HEK293 (cell line): ENCODE data around the gene HNRNPL.
A peak's percentile ranks its signal among the peaks of the same experiment; 100 is the strongest.
"Not testable (repeated sequence)": the region's sequence is repeated elsewhere in the genome, so short reads cannot be mapped to it uniquely, and the experiment has no call there.

Source experiments
- CTCF ChIA-PET: fragments of 350-600 bp; formaldehyde crosslinking; extraction: SDS; loops from one replicate; lab custom pipeline; 2021; ENCODE audit warnings: antibody characterized with exemption; lab: Yijun Ruan, JAX
- POLR2A ChIA-PET: fragments of 300-600 bp; formaldehyde crosslinking; extraction: SDS; loops from one replicate; lab custom pipeline; 2020; ENCODE audit warnings: antibody characterized with exemption, inconsistent platforms; lab: Yijun Ruan, JAX
- H3K27ac ChIP-seq: fragments of 200-500 bp; sonication (Bioruptor generic); 2 replicates; pipeline ENCODE4 v1.5.1; 2014; ENCODE audit warnings: low read depth, low read length, control low read depth, inconsistent platforms; ENCODE audit errors: extremely low read depth
- H3K36me3 ChIP-seq, 2 experiments: fragments of 200-500 bp in 1 of 2; sonication (Bioruptor generic) in 1 of 2; 1 replicate in 1 of 2; 2 replicates in 1 of 2; pipeline ENCODE4 v1.5.1; 2014 to 2017; ENCODE audit warnings: inconsistent platforms in 2 of 2, low read length in 2 of 2; ENCODE audit not compliant: control insufficient read depth in 2 of 2, insufficient read depth in 1 of 2
- H3K4me1 ChIP-seq: fragments of 200-500 bp; sonication (Bioruptor generic); 2 replicates; pipeline ENCODE4 v1.5.1; 2014; ENCODE audit warnings: mild to moderate bottlenecking, low read length, inconsistent platforms; ENCODE audit not compliant: control insufficient read depth, insufficient read depth
- H3K4me3 ChIP-seq: 2 replicates; pipeline ENCODE4 v1.5.1; 2011; ENCODE audit warnings: low read depth, mild to moderate bottlenecking, control low read depth, low read length, moderate library complexity
- H3K9me3 ChIP-seq: fragments of 200-500 bp; sonication (Bioruptor generic); 2 replicates; pipeline ENCODE4 v1.5.1; 2014; ENCODE audit warnings: low read depth, low read length, inconsistent platforms; ENCODE audit not compliant: control insufficient read depth, insufficient read depth
- GLIS1 ChIP-seq: fragments of 450-650 bp; formaldehyde crosslinking; IDR thresholded peaks from 2 replicates; pipeline ENCODE4 v1.5.1; 2016; ENCODE audit warnings: missing biosample characterization, missing genetic modification characterization
- PRDM1 ChIP-seq: fragments of 450-650 bp; formaldehyde crosslinking; IDR thresholded peaks from 2 replicates; pipeline ENCODE4; 2016; ENCODE audit warnings: missing biosample characterization, missing genetic modification characterization
- TRIM28 ChIP-seq: IDR thresholded peaks from 2 replicates; pipeline ENCODE4 v1.6.1; 2011; ENCODE audit warnings: low read length, control low read depth, borderline replicate concordance
- WT1 ChIP-seq: fragments of 450-650 bp; formaldehyde crosslinking; IDR thresholded peaks from 2 replicates; pipeline ENCODE4 v1.5.1; 2016; ENCODE audit warnings: missing biosample characterization, missing genetic modification characterization
- ZIC2 ChIP-seq: fragments of 450-650 bp; formaldehyde crosslinking; IDR thresholded peaks from 2 replicates; pipeline ENCODE4 v1.5.1; 2016; ENCODE audit warnings: missing biosample characterization, missing genetic modification characterization
- ZNF10 ChIP-seq: fragments of 450-650 bp; formaldehyde crosslinking; IDR thresholded peaks from 2 replicates; pipeline ENCODE4 v1.5.1; 2017; ENCODE audit warnings: missing biosample characterization, missing genetic modification characterization
- ZNF146 ChIP-seq: fragments of 450-650 bp; formaldehyde crosslinking; IDR thresholded peaks from 2 replicates; pipeline ENCODE4 v1.5.1; 2016; ENCODE audit warnings: missing biosample characterization, missing genetic modification characterization
- ZNF211 ChIP-seq: fragments of 450-650 bp; formaldehyde crosslinking; IDR thresholded peaks from 2 replicates; pipeline ENCODE4 v1.5.1; 2016; ENCODE audit warnings: low read depth, missing biosample characterization, missing genetic modification characterization
- ZNF266 ChIP-seq: fragments of 450-650 bp; formaldehyde crosslinking; IDR thresholded peaks from 2 replicates; pipeline ENCODE4 v1.5.1; 2016; ENCODE audit warnings: missing biosample characterization, missing genetic modification characterization, low read depth
- ZNF350 ChIP-seq: fragments of 450-650 bp; formaldehyde crosslinking; IDR thresholded peaks from 2 replicates; pipeline ENCODE4 v1.5.0; 2017; ENCODE audit warnings: missing biosample characterization, mild to moderate bottlenecking, missing genetic modification characterization
- ZNF366 ChIP-seq: fragments of 450-650 bp; formaldehyde crosslinking; conservative IDR thresholded peaks from 2 replicates; pipeline ENCODE4 v1.5.1; 2016; ENCODE audit warnings: missing biosample characterization, missing genetic modification characterization
- ZNF426 ChIP-seq: fragments of 450-650 bp; formaldehyde crosslinking; IDR thresholded peaks from 2 replicates; pipeline ENCODE4 v1.5.1; 2017; ENCODE audit warnings: missing biosample characterization, missing genetic modification characterization, mild to moderate bottlenecking, inconsistent platforms, moderate library complexity
- ZNF624 ChIP-seq: fragments of 450-650 bp; formaldehyde crosslinking; IDR thresholded peaks from 2 replicates; pipeline ENCODE4 v1.5.1; 2017; ENCODE audit warnings: missing biosample characterization, missing genetic modification characterization
- ZNF791 ChIP-seq: fragments of 450-650 bp; formaldehyde crosslinking; IDR thresholded peaks from 2 replicates; pipeline ENCODE4 v1.5.1; 2016; ENCODE audit warnings: missing biosample characterization, missing genetic modification characterization
- ZNF792 ChIP-seq: fragments of 450-650 bp; formaldehyde crosslinking; IDR thresholded peaks from 2 replicates; pipeline ENCODE4 v1.5.1; 2016; ENCODE audit warnings: missing biosample characterization, missing genetic modification characterization
- TF ChIP-seq, protein P1 (sequence below): fragments of 450-650 bp; formaldehyde crosslinking; IDR thresholded peaks from 2 replicates; pipeline ENCODE4 v1.5.1; 2017; ENCODE audit warnings: missing biosample characterization, missing genetic modification characterization
- TF ChIP-seq, protein P2 (sequence below): fragments of 450-650 bp; formaldehyde crosslinking; IDR thresholded peaks from 2 replicates; pipeline ENCODE4 v1.5.1; 2016; ENCODE audit warnings: missing biosample characterization, missing genetic modification characterization
- TF ChIP-seq, protein P3 (sequence below): fragments of 450-650 bp; formaldehyde crosslinking; IDR thresholded peaks from 2 replicates; pipeline ENCODE4 v1.5.1; 2017; ENCODE audit warnings: missing biosample characterization, missing genetic modification characterization
- TF ChIP-seq, protein P4 (sequence below): fragments of 450-650 bp; formaldehyde crosslinking; IDR thresholded peaks from 2 replicates; pipeline ENCODE4 v1.5.1; 2016; ENCODE audit warnings: missing biosample characterization, missing genetic modification characterization

Gene HNRNPL

DNA sequence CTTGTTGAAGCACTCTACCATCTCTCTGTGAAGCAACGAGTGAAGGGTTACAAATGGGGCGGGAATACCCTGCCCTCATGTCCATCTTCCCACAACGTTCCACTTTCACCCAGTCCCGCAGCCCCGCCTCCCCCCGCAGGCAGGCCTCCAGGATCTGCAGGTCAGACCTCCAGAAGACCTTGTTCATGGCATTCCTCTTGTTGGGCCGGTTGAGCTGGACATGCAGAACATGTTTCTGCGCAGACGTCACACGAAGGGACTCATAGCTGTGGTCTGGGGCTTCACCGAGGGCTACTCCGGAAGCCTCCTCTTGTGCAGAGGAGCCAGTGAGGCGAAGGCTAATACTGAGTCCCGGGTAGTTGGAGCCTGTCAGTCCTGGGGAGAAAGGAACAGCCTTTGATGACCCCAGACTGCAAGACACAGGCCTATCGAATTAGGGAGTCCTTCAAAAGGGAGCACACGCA, 18.6 kb downstream of the HNRNPL start (continued):
- TF ChIP-seq ZNF146 (tag by site-specific recombination) (0 out of 2 replicates have a peak, but pooled peaks have one; percentile 6), ZNF211 (no peak), ZNF10 (tag by site-specific recombination) (no peak), ZNF792 (tag by site-specific recombination) (0 out of 2 replicates have a peak, but pooled peaks have one; percentile 75), ZNF791 (tag by site-specific recombination) (no peak)

DNA sequence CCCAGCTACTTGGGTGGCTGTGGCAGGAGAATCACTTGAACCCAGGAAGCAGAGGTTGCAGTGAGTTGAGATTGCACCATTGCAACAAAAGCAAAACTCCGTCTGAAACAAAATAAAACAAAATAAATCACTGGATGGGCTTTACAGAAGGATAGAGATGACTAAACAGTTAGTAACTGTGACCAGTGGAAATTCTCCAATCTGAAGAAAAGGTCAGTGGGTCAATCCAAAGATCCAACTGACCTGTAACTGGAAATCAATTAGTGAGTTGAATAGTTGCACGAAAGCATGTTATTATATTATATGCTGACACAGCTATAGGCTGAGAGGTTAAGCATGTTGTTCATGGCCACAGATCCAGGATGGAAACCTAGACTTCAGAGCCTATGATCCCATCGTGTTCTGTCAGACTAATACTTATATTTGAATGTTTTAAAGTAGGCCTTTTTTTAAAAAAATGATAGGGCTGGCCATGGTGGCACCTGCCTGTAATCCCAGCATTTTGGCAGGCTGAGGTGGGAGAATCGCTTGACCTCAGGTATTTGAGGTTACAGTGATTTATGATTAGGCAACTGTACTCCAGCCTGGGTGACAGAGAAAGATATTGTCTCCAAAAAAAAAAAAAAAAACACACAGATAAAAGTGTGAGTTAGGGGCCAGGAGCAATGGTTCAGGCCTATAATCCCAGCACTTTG, 19.6 kb downstream of the HNRNPL start:
- H3K27ac ChIP-seq, result no peak overlapping the region; the same call in 1 of the 2 replicates
- CTCF ChIA-PET, result interaction anchor here (0.6 to 2.1 kb wide), 4 partner anchors 16 to 351 kb away, joined by 3 to 9 read pairs (median 7); partner anchors contain the start of genes MRPS12 and SARS2
- no peak overlapping the region for H3K4me3 ChIP-seq

DNA sequence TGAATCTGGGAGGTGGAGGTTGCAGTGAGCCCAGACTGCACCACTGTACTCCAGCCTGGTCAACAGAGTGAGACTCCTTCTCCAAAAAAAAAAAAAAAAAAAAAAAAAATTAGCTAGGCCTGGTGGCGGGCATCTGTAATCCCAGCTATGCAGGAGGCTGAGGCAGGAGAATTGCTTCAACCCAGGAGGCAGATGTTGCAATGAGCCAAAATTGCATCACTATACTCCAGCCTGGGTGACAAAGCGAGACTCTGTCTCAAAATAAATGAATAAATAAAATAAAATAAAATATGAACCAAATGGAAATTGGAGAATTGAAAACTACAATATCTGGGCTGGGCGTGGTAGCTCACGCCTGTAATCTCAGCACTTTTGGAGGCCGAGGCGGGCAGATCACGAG, 20.6 kb downstream of the HNRNPL start:
- H3K4me3 ChIP-seq, H3K9me3 ChIP-seq, H3K27ac ChIP-seq: not testable (repeated sequence)
- H3K36me3 ChIP-seq, result peaks cover 30 to 37% of the 10 kb centered on the region in 2 experiments
- TF ChIP-seq ZIC2 (tag by site-specific recombination) (0 out of 2 replicates have a peak, but pooled peaks have one; percentile 9), GLIS1 (tag by site-specific recombination) (peak; percentile 71)
- peaks cover 19% of the 10 kb centered on the region for H3K4me1 ChIP-seq
- ChIA-PET CTCF (interaction anchor here (1.1 to 1.5 kb wide), 2 partner anchors 15 to 101 kb away, joined by 3 to 9 read pairs; partner anchors contain the start of genes MRPS12 and SARS2), POLR2A (interaction anchor here (0.6 to 7.4 kb wide), 3 partner anchors 18 to 604 kb away, joined by 5 to 159 read pairs (median 5); partner anchors contain the start of gene HNRNPL)

More for the DNA sequence above, 19.6 kb downstream of the HNRNPL start:
- no peak for TF ChIP-seq ZNF426
- no peak for TF ChIP-seq TRIM28
- TF ChIP-seq, protein P1, sequence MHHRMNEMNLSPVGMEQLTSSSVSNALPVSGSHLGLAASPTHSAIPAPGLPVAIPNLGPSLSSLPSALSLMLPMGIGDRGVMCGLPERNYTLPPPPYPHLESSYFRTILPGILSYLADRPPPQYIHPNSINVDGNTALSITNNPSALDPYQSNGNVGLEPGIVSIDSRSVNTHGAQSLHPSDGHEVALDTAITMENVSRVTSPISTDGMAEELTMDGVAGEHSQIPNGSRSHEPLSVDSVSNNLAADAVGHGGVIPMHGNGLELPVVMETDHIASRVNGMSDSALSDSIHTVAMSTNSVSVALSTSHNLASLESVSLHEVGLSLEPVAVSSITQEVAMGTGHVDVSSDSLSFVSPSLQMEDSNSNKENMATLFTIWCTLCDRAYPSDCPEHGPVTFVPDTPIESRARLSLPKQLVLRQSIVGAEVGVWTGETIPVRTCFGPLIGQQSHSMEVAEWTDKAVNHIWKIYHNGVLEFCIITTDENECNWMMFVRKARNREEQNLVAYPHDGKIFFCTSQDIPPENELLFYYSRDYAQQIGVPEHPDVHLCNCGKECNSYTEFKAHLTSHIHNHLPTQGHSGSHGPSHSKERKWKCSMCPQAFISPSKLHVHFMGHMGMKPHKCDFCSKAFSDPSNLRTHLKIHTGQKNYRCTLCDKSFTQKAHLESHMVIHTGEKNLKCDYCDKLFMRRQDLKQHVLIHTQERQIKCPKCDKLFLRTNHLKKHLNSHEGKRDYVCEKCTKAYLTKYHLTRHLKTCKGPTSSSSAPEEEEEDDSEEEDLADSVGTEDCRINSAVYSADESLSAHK (tag by site-specific recombination), result no peak
- no peak for TF ChIP-seq ZNF624 (tag by site-specific recombination)
- TF ChIP-seq, protein P2, sequence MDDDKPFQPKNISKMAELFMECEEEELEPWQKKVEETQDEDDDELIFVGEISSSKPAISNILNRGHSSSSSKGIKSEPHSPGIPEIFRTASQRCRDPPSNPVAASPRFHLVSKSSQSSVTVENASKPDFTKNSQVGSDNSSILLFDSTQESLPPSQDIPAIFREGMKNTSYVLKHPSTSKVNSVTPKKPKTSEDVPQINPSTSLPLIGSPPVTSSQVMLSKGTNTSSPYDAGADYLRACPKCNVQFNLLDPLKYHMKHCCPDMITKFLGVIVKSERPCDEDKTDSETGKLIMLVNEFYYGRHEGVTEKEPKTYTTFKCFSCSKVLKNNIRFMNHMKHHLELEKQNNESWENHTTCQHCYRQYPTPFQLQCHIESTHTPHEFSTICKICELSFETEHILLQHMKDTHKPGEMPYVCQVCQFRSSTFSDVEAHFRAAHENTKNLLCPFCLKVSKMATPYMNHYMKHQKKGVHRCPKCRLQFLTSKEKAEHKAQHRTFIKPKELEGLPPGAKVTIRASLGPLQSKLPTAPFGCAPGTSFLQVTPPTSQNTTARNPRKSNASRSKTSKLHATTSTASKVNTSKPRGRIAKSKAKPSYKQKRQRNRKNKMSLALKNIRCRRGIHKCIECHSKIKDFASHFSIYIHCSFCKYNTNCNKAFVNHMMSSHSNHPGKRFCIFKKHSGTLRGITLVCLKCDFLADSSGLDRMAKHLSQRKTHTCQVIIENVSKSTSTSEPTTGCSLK (tag by site-specific recombination), result no peak
- Histone ChIP-seq H3K4me1 (peaks cover 19% of the 10 kb centered on the region), H3K36me3 (peaks cover 30 to 42% of the 10 kb centered on the region in 2 experiments), H3K9me3 (no peaks in the 10 kb centered on the region)
- POLR2A ChIA-PET, result interaction anchor here (0.6 to 7.4 kb wide), 6 partner anchors 8 to 70 kb away, joined by 3 to 159 read pairs (median 6); partner anchors contain the start of genes HNRNPL, NFKBIB and SIRT2

DNA sequence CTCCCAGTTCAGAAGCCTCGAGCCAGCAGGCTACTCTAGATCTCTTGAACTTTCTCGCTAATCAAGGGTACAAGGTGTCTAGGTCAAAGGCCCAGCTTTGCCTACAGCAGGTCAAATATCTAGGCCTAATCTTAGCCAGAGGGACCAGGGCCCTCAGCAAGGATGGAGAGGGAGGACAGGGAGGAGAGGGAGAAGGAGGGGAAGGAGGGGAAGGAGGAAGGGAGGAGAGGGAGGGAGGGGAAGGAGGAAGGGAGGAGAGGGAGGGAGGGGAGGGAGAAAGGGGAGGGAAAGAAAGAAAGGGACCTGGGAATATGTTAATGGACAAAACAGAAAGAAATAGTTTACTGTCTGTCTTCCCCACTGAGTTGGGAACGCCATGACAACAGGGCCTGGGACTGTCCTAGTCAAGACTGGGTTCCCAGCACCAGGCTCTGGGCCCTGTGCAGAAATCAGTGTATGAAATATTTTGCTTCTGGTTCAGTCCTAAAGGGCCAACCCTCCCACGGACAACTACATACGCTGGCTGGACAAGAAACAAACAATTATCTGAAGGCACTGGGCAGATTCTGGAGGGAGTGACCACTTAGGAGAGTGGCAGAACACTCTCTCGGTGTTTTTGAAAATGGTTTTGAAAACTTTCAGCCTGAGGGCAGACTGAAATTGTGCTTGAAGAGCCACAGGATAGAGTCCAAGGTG, 22.8 kb downstream of the HNRNPL start:
- ChIA-PET CTCF (interaction anchor here (0.6 to 1.2 kb wide), 4 partner anchors 58 to 349 kb away, joined by 3 read pairs; no protein-coding TSS in a partner anchor), POLR2A (interaction anchor here (0.6 kb wide), 1 partner anchor 37 kb away, joined by 3 read pairs; no protein-coding TSS in a partner anchor)
- no peak overlapping the region for H3K4me3 ChIP-seq
- H3K27ac ChIP-seq, result no peak overlapping the region
- H3K9me3 ChIP-seq, result no peaks in the 10 kb centered on the region
- peaks cover 6% of the 10 kb centered on the region for H3K4me1 ChIP-seq
- H3K36me3 ChIP-seq, result peaks cover 39 to 40% of the 10 kb centered on the region in 2 experiments
- TF ChIP-seq, protein P3, sequence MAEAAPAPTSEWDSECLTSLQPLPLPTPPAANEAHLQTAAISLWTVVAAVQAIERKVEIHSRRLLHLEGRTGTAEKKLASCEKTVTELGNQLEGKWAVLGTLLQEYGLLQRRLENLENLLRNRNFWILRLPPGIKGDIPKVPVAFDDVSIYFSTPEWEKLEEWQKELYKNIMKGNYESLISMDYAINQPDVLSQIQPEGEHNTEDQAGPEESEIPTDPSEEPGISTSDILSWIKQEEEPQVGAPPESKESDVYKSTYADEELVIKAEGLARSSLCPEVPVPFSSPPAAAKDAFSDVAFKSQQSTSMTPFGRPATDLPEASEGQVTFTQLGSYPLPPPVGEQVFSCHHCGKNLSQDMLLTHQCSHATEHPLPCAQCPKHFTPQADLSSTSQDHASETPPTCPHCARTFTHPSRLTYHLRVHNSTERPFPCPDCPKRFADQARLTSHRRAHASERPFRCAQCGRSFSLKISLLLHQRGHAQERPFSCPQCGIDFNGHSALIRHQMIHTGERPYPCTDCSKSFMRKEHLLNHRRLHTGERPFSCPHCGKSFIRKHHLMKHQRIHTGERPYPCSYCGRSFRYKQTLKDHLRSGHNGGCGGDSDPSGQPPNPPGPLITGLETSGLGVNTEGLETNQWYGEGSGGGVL (tag by site-specific recombination), result peak; percentile 80
- TF ChIP-seq ZNF366 (tag by site-specific recombination) (peak; percentile 58), ZNF266 (tag by site-specific recombination) (no peak), ZNF350 (tag by site-specific recombination) (no peak), PRDM1 (tag by site-specific recombination) (0 out of 2 replicates have a peak, but pooled peaks have one; percentile 16), WT1 (tag by site-specific recombination) (peak; percentile 96)
- TF ChIP-seq, protein P4, sequence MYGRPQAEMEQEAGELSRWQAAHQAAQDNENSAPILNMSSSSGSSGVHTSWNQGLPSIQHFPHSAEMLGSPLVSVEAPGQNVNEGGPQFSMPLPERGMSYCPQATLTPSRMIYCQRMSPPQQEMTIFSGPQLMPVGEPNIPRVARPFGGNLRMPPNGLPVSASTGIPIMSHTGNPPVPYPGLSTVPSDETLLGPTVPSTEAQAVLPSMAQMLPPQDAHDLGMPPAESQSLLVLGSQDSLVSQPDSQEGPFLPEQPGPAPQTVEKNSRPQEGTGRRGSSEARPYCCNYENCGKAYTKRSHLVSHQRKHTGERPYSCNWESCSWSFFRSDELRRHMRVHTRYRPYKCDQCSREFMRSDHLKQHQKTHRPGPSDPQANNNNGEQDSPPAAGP (tag by site-specific recombination), result peak; percentile 63; the same call in 1 of the 2 replicates
